HepG2 (cell line): ENCODE results near the gene CDC42EP5. TPM values are rescaled to one million over a fixed set of nuclear protein-coding genes. Genes with fewer than 3 reads are reported as not detected.

Experiments used
- ATF3 ChIP-seq: sonication (generic); formaldehyde crosslinking; IDR thresholded peaks from 2 replicates; pipeline ENCODE4 v1.4.0; 2020; ENCODE audit warnings: missing genetic modification reagents
- HIVEP1 ChIP-seq: sonication (generic); formaldehyde crosslinking; IDR thresholded peaks from 2 replicates; pipeline ENCODE4 v1.4.0; 2020; ENCODE audit warnings: mild to moderate bottlenecking, missing genetic modification reagents
- HNF4A ChIP-seq: sonication (generic); formaldehyde crosslinking; IDR thresholded peaks from 2 replicates; pipeline ENCODE4 v1.4.0; 2020; ENCODE audit warnings: missing genetic modification reagents
- MAFK ChIP-seq, 2 experiments: IDR thresholded peaks in 1 of 2; conservative IDR thresholded peaks in 1 of 2; 2 replicates each; pipeline ENCODE4 v1.6.1; 2011; ENCODE audit warnings: improper control_type of control experiment in 2 of 2, low read length in 2 of 2
- MED13 ChIP-seq: sonication (generic); formaldehyde crosslinking; IDR thresholded peaks from 2 replicates; pipeline ENCODE4 v1.5.0; 2020; ENCODE audit warnings: missing genetic modification reagents
- NFIC ChIP-seq: IDR thresholded peaks from 2 replicates; pipeline ENCODE4 v1.6.1; 2012; ENCODE audit warnings: mild to moderate bottlenecking, low read length, inconsistent platforms
- SNAI1 ChIP-seq: sonication (generic); formaldehyde crosslinking; IDR thresholded peaks from 2 replicates; pipeline ENCODE4 v1.5.0; 2020; ENCODE audit warnings: mild to moderate bottlenecking, missing genetic modification reagents, borderline replicate concordance
- TOPORS ChIP-seq: sonication (generic); formaldehyde crosslinking; IDR thresholded peaks from 2 replicates; pipeline ENCODE4 v1.8.0; 2023; ENCODE audit warnings: mild to moderate bottlenecking, missing genetic modification reagents
- ZNF34 ChIP-seq: sonication (generic); formaldehyde crosslinking; IDR thresholded peaks from 2 replicates; pipeline ENCODE4 v1.4.0; 2020; ENCODE audit warnings: mild to moderate bottlenecking, missing genetic modification reagents, borderline replicate concordance
- ZNF556 ChIP-seq: sonication (generic); formaldehyde crosslinking; IDR thresholded peaks from 2 replicates; pipeline ENCODE4 v1.4.0; 2020; ENCODE audit warnings: mild to moderate bottlenecking, missing genetic modification reagents, borderline replicate concordance
- ZNF564 ChIP-seq: sonication (generic); formaldehyde crosslinking; IDR thresholded peaks from 2 replicates; pipeline ENCODE4 v1.8.1; 2023; ENCODE audit warnings: mild to moderate bottlenecking, missing genetic modification reagents
- ZNF589 ChIP-seq: sonication (generic); formaldehyde crosslinking; conservative IDR thresholded peaks from 2 replicates; pipeline ENCODE4 v1.8.0; 2022; ENCODE audit warnings: mild to moderate bottlenecking, moderate library complexity, missing genetic modification reagents
- ZNF597 ChIP-seq: sonication (generic); formaldehyde crosslinking; IDR thresholded peaks from 2 replicates; pipeline ENCODE4 v1.5.0; 2020; ENCODE audit warnings: missing genetic modification reagents
- ZNF704 ChIP-seq: sonication (generic); formaldehyde crosslinking; IDR thresholded peaks from 2 replicates; pipeline ENCODE4 v1.8.1; 2023; ENCODE audit warnings: mild to moderate bottlenecking, inconsistent platforms, moderate library complexity, missing genetic modification reagents, borderline replicate concordance
- polyA plus RNA-seq, 8 experiments: library from polyadenylated mRNA; depleted of rRNA in 3 of 8; stranded (reverse) in 7 of 8; unstranded in 1 of 8; fragments of >200 nt; fragmentation: Illumina TruSeq in 4 of 8; extraction: Trizol in 4 of 8; gene quantifications; 2 replicates each; pipeline versions ENCODE4 v1.2.1 to v1.2.3, GENCODE V29; 2011 to 2016; ENCODE audit warnings: low read depth in 4 of 8, missing spikeins in 1 of 8, mixed read lengths in 1 of 8; ENCODE audit not compliant: insufficient read depth in 1 of 8
- total RNA-seq, 5 experiments: library from RNA; depleted of rRNA; stranded (reverse); fragments of >200 nt; fragmentation: Illumina TruSeq; extraction: Trizol; gene quantifications; 2 replicates each; pipeline ENCODE4 v1.2.3, GENCODE V29; 2016; ENCODE audit warnings: low read depth in 1 of 5
- TF ChIP-seq, protein P1 (sequence below): sonication (generic); formaldehyde crosslinking; IDR thresholded peaks from 2 replicates; pipeline ENCODE4 v1.4.0; 2020; ENCODE audit warnings: missing genetic modification reagents
- TF ChIP-seq, protein P2 (sequence below): sonication (generic); formaldehyde crosslinking; IDR thresholded peaks from 2 replicates; pipeline ENCODE4 v1.5.1; 2020; ENCODE audit warnings: missing genetic modification reagents, mild to moderate bottlenecking, borderline replicate concordance
- TF ChIP-seq, protein P3 (sequence below): sonication (generic); formaldehyde crosslinking; IDR thresholded peaks from 2 replicates; pipeline ENCODE4 v1.4.0; 2020; ENCODE audit warnings: missing genetic modification reagents

Gene CDC42EP5
- total and polyA plus RNA-seq, 2 of the 13 experiments (the other 11 are each of a cell fraction or from before 2014, with no cell fraction given) = 0.41 to 1.6 TPM

GRCh38 chr19:54448774-54449700 lies 24.1 kb downstream of the CDC42EP5 start, which contains the start of gene LENG8 (continued):
- TF ChIP-seq ATF3 (CRISPR knock-in tag) (peak; percentile 58), ZNF704 (CRISPR knock-in tag) (peak; percentile 60; the same call in 1 of the 2 replicates), ZNF589 (CRISPR knock-in tag) (peak; percentile 66; the same call in 1 of the 2 replicates), ZNF597 (CRISPR knock-in tag) (no peak), HNF4A (CRISPR knock-in tag) (no peak), SNAI1 (CRISPR knock-in tag) (peak; percentile 80; the same call in 1 of the 2 replicates), TOPORS (peak; percentile 86), NFIC (no peak), ZNF34 (CRISPR knock-in tag) (0 out of 2 replicates have a peak, but pooled peaks have one; percentile 62), ZNF564 (no peak), ZNF556 (CRISPR knock-in tag) (peak; percentile 79; the same call in 1 of the 2 replicates), HIVEP1 (CRISPR knock-in tag) (no peak; the same call in 1 of the 2 replicates), MED13 (CRISPR knock-in tag) (no peak), MAFK (conservative IDR thresholded peaks at IDR 0.05 in 1 of 2, IDR thresholded peaks at IDR 0.05 in 1 of 2; ENCODE audit: low read length in 2 of 2) (no peak)
- TF ChIP-seq, protein P1, sequence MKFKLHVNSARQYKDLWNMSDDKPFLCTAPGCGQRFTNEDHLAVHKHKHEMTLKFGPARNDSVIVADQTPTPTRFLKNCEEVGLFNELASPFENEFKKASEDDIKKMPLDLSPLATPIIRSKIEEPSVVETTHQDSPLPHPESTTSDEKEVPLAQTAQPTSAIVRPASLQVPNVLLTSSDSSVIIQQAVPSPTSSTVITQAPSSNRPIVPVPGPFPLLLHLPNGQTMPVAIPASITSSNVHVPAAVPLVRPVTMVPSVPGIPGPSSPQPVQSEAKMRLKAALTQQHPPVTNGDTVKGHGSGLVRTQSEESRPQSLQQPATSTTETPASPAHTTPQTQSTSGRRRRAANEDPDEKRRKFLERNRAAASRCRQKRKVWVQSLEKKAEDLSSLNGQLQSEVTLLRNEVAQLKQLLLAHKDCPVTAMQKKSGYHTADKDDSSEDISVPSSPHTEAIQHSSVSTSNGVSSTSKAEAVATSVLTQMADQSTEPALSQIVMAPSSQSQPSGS (CRISPR knock-in tag) = peak; percentile 83
- TF ChIP-seq, protein P2, sequence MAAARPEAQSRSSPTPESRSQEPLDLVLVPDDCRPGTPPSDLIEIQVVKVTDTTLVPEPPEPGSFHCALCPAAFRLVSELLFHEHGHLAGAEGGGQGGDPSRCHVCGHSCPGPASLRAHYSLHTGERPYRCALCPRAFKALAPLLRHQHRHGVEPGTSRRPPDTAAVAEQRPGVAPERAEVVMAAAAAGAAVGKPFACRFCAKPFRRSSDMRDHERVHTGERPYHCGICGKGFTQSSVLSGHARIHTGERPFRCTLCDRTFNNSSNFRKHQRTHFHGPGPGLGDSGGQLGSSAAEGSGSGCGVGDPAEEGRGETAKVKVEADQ (CRISPR knock-in tag) = peak; percentile 98; the same call in 1 of the 2 replicates
- TF ChIP-seq, protein P3, sequence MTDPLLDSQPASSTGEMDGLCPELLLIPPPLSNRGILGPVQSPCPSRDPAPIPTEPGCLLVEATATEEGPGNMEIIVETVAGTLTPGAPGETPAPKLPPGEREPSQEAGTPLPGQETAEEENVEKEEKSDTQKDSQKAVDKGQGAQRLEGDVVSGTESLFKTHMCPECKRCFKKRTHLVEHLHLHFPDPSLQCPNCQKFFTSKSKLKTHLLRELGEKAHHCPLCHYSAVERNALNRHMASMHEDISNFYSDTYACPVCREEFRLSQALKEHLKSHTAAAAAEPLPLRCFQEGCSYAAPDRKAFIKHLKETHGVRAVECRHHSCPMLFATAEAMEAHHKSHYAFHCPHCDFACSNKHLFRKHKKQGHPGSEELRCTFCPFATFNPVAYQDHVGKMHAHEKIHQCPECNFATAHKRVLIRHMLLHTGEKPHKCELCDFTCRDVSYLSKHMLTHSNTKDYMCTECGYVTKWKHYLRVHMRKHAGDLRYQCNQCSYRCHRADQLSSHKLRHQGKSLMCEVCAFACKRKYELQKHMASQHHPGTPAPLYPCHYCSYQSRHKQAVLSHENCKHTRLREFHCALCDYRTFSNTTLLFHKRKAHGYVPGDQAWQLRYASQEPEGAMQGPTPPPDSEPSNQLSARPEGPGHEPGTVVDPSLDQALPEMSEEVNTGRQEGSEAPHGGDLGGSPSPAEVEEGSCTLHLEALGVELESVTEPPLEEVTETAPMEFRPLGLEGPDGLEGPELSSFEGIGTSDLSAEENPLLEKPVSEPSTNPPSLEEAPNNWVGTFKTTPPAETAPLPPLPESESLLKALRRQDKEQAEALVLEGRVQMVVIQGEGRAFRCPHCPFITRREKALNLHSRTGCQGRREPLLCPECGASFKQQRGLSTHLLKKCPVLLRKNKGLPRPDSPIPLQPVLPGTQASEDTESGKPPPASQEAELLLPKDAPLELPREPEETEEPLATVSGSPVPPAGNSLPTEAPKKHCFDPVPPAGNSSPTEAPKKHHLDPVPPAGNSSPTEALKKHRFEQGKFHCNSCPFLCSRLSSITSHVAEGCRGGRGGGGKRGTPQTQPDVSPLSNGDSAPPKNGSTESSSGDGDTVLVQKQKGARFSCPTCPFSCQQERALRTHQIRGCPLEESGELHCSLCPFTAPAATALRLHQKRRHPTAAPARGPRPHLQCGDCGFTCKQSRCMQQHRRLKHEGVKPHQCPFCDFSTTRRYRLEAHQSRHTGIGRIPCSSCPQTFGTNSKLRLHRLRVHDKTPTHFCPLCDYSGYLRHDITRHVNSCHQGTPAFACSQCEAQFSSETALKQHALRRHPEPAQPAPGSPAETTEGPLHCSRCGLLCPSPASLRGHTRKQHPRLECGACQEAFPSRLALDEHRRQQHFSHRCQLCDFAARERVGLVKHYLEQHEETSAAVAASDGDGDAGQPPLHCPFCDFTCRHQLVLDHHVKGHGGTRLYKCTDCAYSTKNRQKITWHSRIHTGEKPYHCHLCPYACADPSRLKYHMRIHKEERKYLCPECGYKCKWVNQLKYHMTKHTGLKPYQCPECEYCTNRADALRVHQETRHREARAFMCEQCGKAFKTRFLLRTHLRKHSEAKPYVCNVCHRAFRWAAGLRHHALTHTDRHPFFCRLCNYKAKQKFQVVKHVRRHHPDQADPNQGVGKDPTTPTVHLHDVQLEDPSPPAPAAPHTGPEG = no peak
